GM12878 (cell line): ENCODE measurements around the gene FFAR2. TPM values are rescaled to one million over a fixed set of nuclear protein-coding genes. Genes with fewer than 3 reads are reported as not detected.

Experiments
- ATAC-seq: fragments of 200-7000 bp; cut with Tn5 transposase; 3 replicates; pipeline ENCODE4 v1.9.1; 2020; ENCODE audit warnings: mild to moderate bottlenecking, moderate library complexity
- BruUV-seq: library from RNA; stranded (reverse); fragments of 400-500 nt; replicated peaks from 2 replicates; lab custom pipeline; 2021; lab: Mats Ljungman, UMichigan
- CTCF ChIA-PET: fragments of 300-600 bp; sonication (Branson Sonifier 250); formaldehyde crosslinking; extraction: SDS; loops from one replicate; lab custom pipeline; 2021; ENCODE audit warnings: inconsistent platforms; lab: Yijun Ruan, JAX
- POLR2A ChIA-PET: fragments of 350-600 bp; formaldehyde crosslinking; extraction: SDS; loops from one replicate; lab custom pipeline; 2021; ENCODE audit warnings: inconsistent platforms; lab: Charles Lee
- RAD21 ChIA-PET: fragments of 300-600 bp; sonication (Branson Sonifier 250); formaldehyde crosslinking; loops from one replicate; lab custom pipeline; 2023; ENCODE audit warnings: antibody characterized with exemption; ENCODE audit not compliant: unreplicated experiment; lab: Charles Lee
- SMC1A ChIA-PET: fragments of 300-600 bp; sonication (Branson Sonifier 250); formaldehyde crosslinking; loops from one replicate; lab custom pipeline; 2023; ENCODE audit not compliant: unreplicated experiment, uncharacterized antibody; lab: Charles Lee
- DNase-seq: peaks from one replicate; pipeline ENCODE4 v3.0.0-alpha.2; 2011; ENCODE audit warnings: low read depth, low spot score
- FAIRE-seq: peaks from 3 replicates; lab custom pipeline; 2011; peaks lifted over from hg19 to GRCh38; lab: Jason Lieb, UNC
- H2AFZ ChIP-seq: 2 replicates; pipeline ENCODE4 v1.6.0; 2011; ENCODE audit warnings: low read depth, low read length, control low read depth; ENCODE audit not compliant: control insufficient read depth
- H3K27ac ChIP-seq: 2 replicates; pipeline ENCODE4 v1.5.1; 2011; ENCODE audit warnings: control low read depth; ENCODE audit not compliant: control insufficient read depth, insufficient read depth
- H3K27me3 ChIP-seq, 2 experiments: replicated peaks in 1 of 2; 2 replicates each; pipeline versions ENCODE4 v1.6.0 to v1.6.1; 2011; ENCODE audit warnings: low read length in 1 of 2; ENCODE audit not compliant: control insufficient read depth in 2 of 2, insufficient read depth in 2 of 2
- H3K36me3 ChIP-seq, 2 experiments: 2 replicates each; pipeline ENCODE4 v1.5.1; 2011; ENCODE audit warnings: low read length in 1 of 2; ENCODE audit not compliant: control insufficient read depth in 2 of 2, insufficient read depth in 2 of 2
- H3K4me1 ChIP-seq: 2 replicates; pipeline ENCODE4 v1.6.1; 2011; ENCODE audit warnings: mild to moderate bottlenecking, low read length, moderate library complexity, mixed read lengths; ENCODE audit not compliant: control insufficient read depth, insufficient read depth
- H3K4me2 ChIP-seq: 2 replicates; pipeline ENCODE4 v1.6.0; 2011; ENCODE audit warnings: control low read depth; ENCODE audit not compliant: control insufficient read depth, insufficient read depth
- H3K4me3 ChIP-seq: fragments of 200-600 bp; sonication (generic); 2 replicates; pipeline ENCODE4 v1.5.1; 2016
- H3K79me2 ChIP-seq: 2 replicates; pipeline ENCODE4 v1.6.0; 2011; ENCODE audit warnings: low read length; ENCODE audit not compliant: control insufficient read depth, insufficient read depth
- H3K9ac ChIP-seq: 2 replicates; pipeline ENCODE4 v1.8.0; 2011; ENCODE audit warnings: low read length, control low read depth, mixed read lengths; ENCODE audit not compliant: control insufficient read depth, insufficient read depth
- H3K9me3 ChIP-seq: replicated peaks from 3 replicates; pipeline ENCODE4 v1.5.1; 2011; ENCODE audit warnings: mild to moderate bottlenecking, low read length; ENCODE audit not compliant: control insufficient read depth, insufficient read depth
- H4K20me1 ChIP-seq: 2 replicates; pipeline ENCODE4 v1.6.0; 2011; ENCODE audit not compliant: control insufficient read depth, insufficient read depth
- CREM ChIP-seq: IDR thresholded peaks from 2 replicates; pipeline ENCODE4 v1.6.1; 2014; ENCODE audit warnings: antibody characterized with exemption, low read depth
- EED ChIP-seq: sonication (generic); IDR thresholded peaks from 2 replicates; pipeline ENCODE4 v1.6.1; 2016; ENCODE audit warnings: antibody characterized with exemption, low read depth
- EP300 ChIP-seq, 2 experiments: fragments of 150-350 bp in 1 of 2; IDR thresholded peaks; 2 replicates each; pipeline ENCODE4 v1.6.1; 2011 to 2012; ENCODE audit warnings: low read depth in 2 of 2, low read length in 2 of 2, borderline replicate concordance in 1 of 2, improper control_type of control experiment in 1 of 2, inconsistent platforms in 1 of 2; ENCODE audit not compliant: control insufficient read depth in 1 of 2
- ETV6 ChIP-seq, 2 experiments: fragments of 450-650 bp in 1 of 2; IDR thresholded peaks in 1 of 2; conservative IDR thresholded peaks in 1 of 2; 2 replicates each; pipeline ENCODE4 v1.6.1; 2014; ENCODE audit warnings: antibody characterized with exemption in 1 of 2, borderline replicate concordance in 1 of 2, low read depth in 1 of 2, mild to moderate bottlenecking in 1 of 2, moderate library complexity in 1 of 2
- FOXK2 ChIP-seq: fragments of 450-650 bp; IDR thresholded peaks from 2 replicates; pipeline ENCODE4 v1.6.1; 2017; ENCODE audit warnings: mild to moderate bottlenecking, moderate library complexity
- GABPA ChIP-seq: IDR thresholded peaks from 2 replicates; pipeline ENCODE4 v1.6.1; 2014; ENCODE audit warnings: antibody characterized with exemption, low read depth, mild to moderate bottlenecking, inconsistent platforms
- IRF4 ChIP-seq: IDR thresholded peaks from 2 replicates; pipeline ENCODE4 v1.6.1; 2011; ENCODE audit warnings: low read depth, low read length
- MLLT1 ChIP-seq: fragments of 450-650 bp; IDR thresholded peaks from 2 replicates; pipeline ENCODE4 v1.6.1; 2016; ENCODE audit warnings: mild to moderate bottlenecking
- MYC ChIP-seq: IDR thresholded peaks from 2 replicates; pipeline ENCODE4 v1.6.1; 2011; ENCODE audit warnings: mild to moderate bottlenecking, low read length, moderate library complexity, inconsistent platforms; ENCODE audit not compliant: insufficient read depth, insufficient replicate concordance, insufficient read length, severe bottlenecking
- NR2F1 ChIP-seq: fragments of 450-650 bp; conservative IDR thresholded peaks from 2 replicates; pipeline ENCODE4 v1.6.1; 2017; ENCODE audit warnings: mild to moderate bottlenecking
- PBX3 ChIP-seq: IDR thresholded peaks from 2 replicates; pipeline ENCODE4 v1.6.1; 2011; ENCODE audit warnings: mild to moderate bottlenecking, low read depth, low read length, moderate library complexity; ENCODE audit not compliant: insufficient replicate concordance
- POLR2A ChIP-seq: IDR thresholded peaks from 2 replicates; pipeline ENCODE4 v1.6.1; 2011; ENCODE audit warnings: low read depth, mild to moderate bottlenecking, low read length
- POU2F2 ChIP-seq: IDR thresholded peaks from 3 replicates; pipeline ENCODE4 v1.6.1; 2011; ENCODE audit warnings: low read depth, mild to moderate bottlenecking, low read length, borderline replicate concordance
- SKIL ChIP-seq: fragments of 450-650 bp; IDR thresholded peaks from 2 replicates; pipeline ENCODE4 v1.6.1; 2017; ENCODE audit warnings: mild to moderate bottlenecking, low read depth, inconsistent platforms; ENCODE audit not compliant: poor library complexity, severe bottlenecking
- SMC3 ChIP-seq: IDR thresholded peaks from 2 replicates; pipeline ENCODE4 v1.6.1; 2011; ENCODE audit warnings: low read length, improper control_type of control experiment, borderline replicate concordance
- SPI1 ChIP-seq: IDR thresholded peaks from 2 replicates; pipeline ENCODE4 v1.6.1; 2011; ENCODE audit warnings: low read depth, mild to moderate bottlenecking, low read length, moderate library complexity, borderline replicate concordance; ENCODE audit not compliant: insufficient read depth
- TARDBP ChIP-seq: IDR thresholded peaks from 2 replicates; pipeline ENCODE4 v1.6.1; 2016; ENCODE audit warnings: borderline replicate concordance
- ZNF217 ChIP-seq: fragments of 450-650 bp; IDR thresholded peaks from 2 replicates; pipeline ENCODE4 v1.6.1; 2017; ENCODE audit warnings: antibody characterized with exemption, mild to moderate bottlenecking
- ZNF274 ChIP-seq: IDR thresholded peaks from one replicate; pipeline ENCODE4 v1.8.0; 2011; ENCODE audit not compliant: insufficient read length, insufficient read depth
- WGBS: methylation state at CpG from one replicate; pipeline ENCODE4 v1.1.6; 2016; ENCODE audit warnings: low lambda C conversion rate; ENCODE audit not compliant: insufficient replicate concordance, insufficient coverage; ENCODE audit errors: missing lambda C conversion rate; 5-methylcytosine and 5-hydroxymethylcytosine counted together
- in situ Hi-C: fragments of 300-500 bp; cut with MboI; formaldehyde crosslinking; loops from 9 replicates; pipeline ENCODE4 v1.14.3; 2018; ENCODE audit warnings: mixed read lengths
- intact Hi-C: fragments of 100-400 bp; cut with micrococcal nuclease; formaldehyde crosslinking; loops from one replicate; pipeline ENCODE4 v1.14.2; 2022; ENCODE audit not compliant: unreplicated experiment
- polyA plus RNA-seq, 11 experiments: library from polyadenylated mRNA; depleted of rRNA in 4 of 11; unstranded in 6 of 11; stranded (reverse) in 5 of 11; fragments of >200 nt; fragmentation: Nextera tagmentation in 4 of 11; fragmentation: Illumina TruSeq in 1 of 11; extraction: Ambion mirVana in 4 of 11; extraction: Trizol in 1 of 11; gene quantifications; 1 replicate in 1 of 11; 2 replicates in 10 of 11; pipeline versions ENCODE4 v1.2.1 to v1.2.3, GENCODE V29; 2011 to 2016; ENCODE audit warnings: inconsistent platforms in 2 of 11, missing spikeins in 2 of 11, low read depth in 1 of 11
- total RNA-seq, 4 experiments: library from RNA; depleted of rRNA in 3 of 4; stranded (reverse); fragments of >200 nt in 3 of 4; fragmentation: Illumina TruSeq in 1 of 4; extraction: Trizol in 1 of 4; gene quantifications; 2 replicates each; pipeline versions ENCODE4 v1.2.1 to v1.2.3, GENCODE V29; 2013 to 2021

Gene FFAR2
- total and polyA plus RNA-seq, 10 of the 15 experiments (the other 5 are each of a cell fraction or from before 2014, with no cell fraction given), result 0.05 to 4.0 (median 2.1) TPM

- no peaks in the 10 kb centered on the region for H4K20me1 ChIP-seq
- ChIA-PET POLR2A (interaction anchor here (4.4 kb wide), 1 partner anchor 13 kb away, joined by 16 read pairs; no protein-coding TSS in a partner anchor), SMC1A (interaction anchor here (1.1 to 8.9 kb wide), 2 partner anchors 9 to 15 kb away, joined by 3 to 109 read pairs; no protein-coding TSS in a partner anchor), RAD21 (no interaction called here), CTCF (interaction anchor here (0.7 to 1.1 kb wide), 2 partner anchors 11 to 49 kb away, joined by 3 read pairs; no protein-coding TSS in a partner anchor)
- intact Hi-C loops, result no loop called here
- peaks cover 57% of the 10 kb centered on the region for H3K4me1 ChIP-seq
- H3K9me3 ChIP-seq, result no peaks in the 10 kb centered on the region
- peak; percentile 54 for ATAC-seq
- H3K27me3 ChIP-seq, result no peaks in the 10 kb centered on the region
- H3K36me3 ChIP-seq, result no peaks in the 10 kb centered on the region
- no peaks in the 10 kb centered on the region; the same call in 1 of the 2 replicates for H3K79me2 ChIP-seq
- no peak overlapping the region for H3K27ac ChIP-seq
- H3K4me3 ChIP-seq, result no peak overlapping the region
- 69% methylated on average over 21 of the region's 21 CpGs for WGBS
- H3K4me2 ChIP-seq, result peak overlapping the region; percentile 24; the same call in 1 of the 2 replicates
- in situ Hi-C loops, result no loop called here
- no peak overlapping the region for H3K9ac ChIP-seq
- DNase-seq, result no peak
- H2AFZ ChIP-seq, result no peak overlapping the region; the same call in 1 of the 2 replicates
- BruUV-seq, result no TSS peak
- no peak for FAIRE-seq
- no peak for TF ChIP-seq FOXK2
- 0 out of 2 replicates have a peak, but pooled peaks have one; percentile 27 for TF ChIP-seq IRF4
- TF ChIP-seq PBX3, result no peak
- no peak for TF ChIP-seq MLLT1
- peak; percentile 39; the same call in 1 of the 2 replicates for TF ChIP-seq SPI1
- no peak for TF ChIP-seq MYC
- no peak for TF ChIP-seq TARDBP
- peak; percentile 75; the same call in 1 of the 2 replicates for TF ChIP-seq GABPA
- no peak for TF ChIP-seq SMC3
- TF ChIP-seq EED, result peak; percentile 50
- TF ChIP-seq CREM, result peak; percentile 82
- TF ChIP-seq POU2F2, result 0 out of 3 replicates have a peak, but pooled peaks have one; percentile 29
- no peak for TF ChIP-seq ZNF217
- no peak for TF ChIP-seq ZNF274
- peak; percentile 53 for TF ChIP-seq NR2F1
- no peak for TF ChIP-seq POLR2A
- TF ChIP-seq SKIL, result no peak
- peak in 1 of 2 experiments; percentile 84; a peak in 2 of 4 replicates for TF ChIP-seq ETV6 (conservative IDR thresholded peaks at IDR 0.05 in 1 of 2, IDR thresholded peaks at IDR 0.05 in 1 of 2; ENCODE audit: borderline replicate concordance in 1 of 2, low read depth in 1 of 2)
- no peak for TF ChIP-seq EP300 (IDR thresholded peaks at IDR 0.05; ENCODE audit: borderline replicate concordance in 1 of 2, control insufficient read depth in 1 of 2, low read depth in 2 of 2, low read length in 2 of 2)
These were observed 2.0 kb upstream of the FFAR2 start for GRCh38 chr19:35445826-35446593.
